Parathyroid adenoma (tissue), 2 donors: Measurements from ENCODE around the gene C4orf33.

Experiments used
- H2AFZ ChIP-seq: fragments of 300-600 bp; sonication (generic); one replicate; pipeline ENCODE4 v1.7.0; 2017; ENCODE audit warnings: antibody characterized with exemption, mild to moderate bottlenecking
- H3K27ac ChIP-seq: fragments of 300-600 bp; sonication (generic); one replicate; pipeline ENCODE4 v1.7.0; 2017
- H3K27me3 ChIP-seq: fragments of 300-600 bp; sonication (generic); one replicate; pipeline ENCODE4 v1.7.0; 2017; ENCODE audit warnings: low read length; ENCODE audit not compliant: control insufficient read depth, insufficient read depth
- H3K36me3 ChIP-seq: fragments of 300-600 bp; sonication (generic); one replicate; pipeline ENCODE4 v1.7.0; 2017; ENCODE audit warnings: low read length; ENCODE audit not compliant: control insufficient read depth, insufficient read depth
- H3K4me1 ChIP-seq: fragments of 300-600 bp; sonication (generic); one replicate; pipeline ENCODE4 v1.7.0; 2017; ENCODE audit warnings: control low read depth
- H3K4me2 ChIP-seq: fragments of 300-600 bp; sonication (generic); one replicate; pipeline ENCODE4 v1.7.0; 2017; ENCODE audit warnings: low read length
- H3K4me3 ChIP-seq: fragments of 300-600 bp; sonication (generic); one replicate; pipeline ENCODE4 v1.7.0; 2017; ENCODE audit warnings: low read depth, low read length
- H3K79me2 ChIP-seq: fragments of 300-600 bp; sonication (generic); one replicate; pipeline ENCODE4 v1.7.0; 2017; ENCODE audit warnings: control low read depth
- H3K9ac ChIP-seq: fragments of 300-600 bp; sonication (generic); one replicate; pipeline ENCODE4 v1.7.0; 2017; ENCODE audit warnings: mild to moderate bottlenecking
- H3K9me3 ChIP-seq: fragments of 300-600 bp; sonication (generic); one replicate; pipeline ENCODE4 v1.7.0; 2017; ENCODE audit warnings: low read length; ENCODE audit not compliant: control insufficient read depth
- TF ChIP-seq, protein P1 (sequence below): fragments of 300-600 bp; sonication (generic); IDR thresholded peaks from one replicate; pipeline ENCODE4 v1.7.0; 2017; ENCODE audit warnings: antibody characterized with exemption, mild to moderate bottlenecking
- donor health status: primary hyperparathyroidism.

C4orf33 gene

DNA sequence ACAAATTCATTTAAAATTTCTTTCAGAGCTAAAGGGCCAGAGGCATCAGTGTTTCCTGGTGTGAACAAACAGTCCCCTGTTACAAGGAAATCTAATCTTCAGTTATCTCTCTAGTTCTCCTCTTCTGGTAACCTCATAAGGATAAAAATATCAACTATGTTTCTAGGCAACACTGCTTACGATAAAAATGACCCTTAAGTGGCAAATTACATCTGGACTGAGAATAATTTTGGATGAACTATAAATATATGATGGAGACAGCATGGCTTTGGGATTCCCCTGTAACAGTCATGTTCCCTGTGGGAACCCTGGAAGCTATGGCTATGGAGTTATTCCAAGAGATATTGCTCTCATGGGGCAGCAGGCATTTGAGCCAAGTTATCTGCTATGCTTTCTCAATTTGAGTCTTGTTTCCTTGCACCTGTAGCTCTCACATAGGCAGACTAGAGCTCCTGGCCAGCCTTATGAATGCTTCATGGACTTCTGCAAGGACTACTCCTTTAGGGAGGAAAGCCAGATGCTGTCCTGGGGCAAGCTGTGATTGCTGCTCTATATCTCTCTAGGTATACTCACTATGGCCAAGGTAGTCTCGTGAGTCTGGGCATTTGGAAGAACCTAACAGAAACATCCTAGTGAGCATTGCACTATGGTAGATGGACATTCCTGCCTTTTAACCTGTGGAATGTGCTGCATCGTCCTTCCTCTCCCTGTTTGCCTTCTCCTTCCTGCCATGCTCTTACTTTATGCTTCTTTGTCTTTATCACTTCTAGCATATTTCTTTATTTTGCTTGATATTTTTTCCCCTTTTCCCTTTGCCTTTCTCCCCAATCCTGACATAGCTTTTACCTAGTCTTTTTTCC, 14.2 kb downstream of the C4orf33 start:
- Histone ChIP-seq H3K9ac (no peak overlapping the region), H3K4me1 (no peaks in the 10 kb centered on the region), H3K79me2 (no peaks in the 10 kb centered on the region), H3K4me2 (no peak overlapping the region), H3K27ac (no peak overlapping the region), H3K4me3 (no peak overlapping the region), H2AFZ (no peak overlapping the region), H3K36me3 (no peaks in the 10 kb centered on the region), H3K9me3 (no peaks in the 10 kb centered on the region), H3K27me3 (no peaks in the 10 kb centered on the region)
- TF ChIP-seq, protein P1, sequence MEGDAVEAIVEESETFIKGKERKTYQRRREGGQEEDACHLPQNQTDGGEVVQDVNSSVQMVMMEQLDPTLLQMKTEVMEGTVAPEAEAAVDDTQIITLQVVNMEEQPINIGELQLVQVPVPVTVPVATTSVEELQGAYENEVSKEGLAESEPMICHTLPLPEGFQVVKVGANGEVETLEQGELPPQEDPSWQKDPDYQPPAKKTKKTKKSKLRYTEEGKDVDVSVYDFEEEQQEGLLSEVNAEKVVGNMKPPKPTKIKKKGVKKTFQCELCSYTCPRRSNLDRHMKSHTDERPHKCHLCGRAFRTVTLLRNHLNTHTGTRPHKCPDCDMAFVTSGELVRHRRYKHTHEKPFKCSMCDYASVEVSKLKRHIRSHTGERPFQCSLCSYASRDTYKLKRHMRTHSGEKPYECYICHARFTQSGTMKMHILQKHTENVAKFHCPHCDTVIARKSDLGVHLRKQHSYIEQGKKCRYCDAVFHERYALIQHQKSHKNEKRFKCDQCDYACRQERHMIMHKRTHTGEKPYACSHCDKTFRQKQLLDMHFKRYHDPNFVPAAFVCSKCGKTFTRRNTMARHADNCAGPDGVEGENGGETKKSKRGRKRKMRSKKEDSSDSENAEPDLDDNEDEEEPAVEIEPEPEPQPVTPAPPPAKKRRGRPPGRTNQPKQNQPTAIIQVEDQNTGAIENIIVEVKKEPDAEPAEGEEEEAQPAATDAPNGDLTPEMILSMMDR = no peak

GRCh38 chr4:129110931-129111330, 15.0 kb downstream of the C4orf33 start:
- H3K4me2 ChIP-seq = no peak overlapping the region
- TF ChIP-seq, protein P1 = no peak
- no peaks in the 10 kb centered on the region for H3K9me3 ChIP-seq
- no peak overlapping the region for H3K9ac ChIP-seq
- H3K4me1 ChIP-seq = no peaks in the 10 kb centered on the region
- no peak overlapping the region for H3K27ac ChIP-seq
- no peaks in the 10 kb centered on the region for H3K27me3 ChIP-seq
- no peaks in the 10 kb centered on the region for H3K79me2 ChIP-seq
- H2AFZ ChIP-seq = no peak overlapping the region
- no peak overlapping the region for H3K4me3 ChIP-seq
- no peaks in the 10 kb centered on the region for H3K36me3 ChIP-seq

- Histone ChIP-seq H3K27me3 (no peaks in the 10 kb centered on the region), H3K9ac (no peak overlapping the region), H3K9me3 (no peaks in the 10 kb centered on the region), H3K4me3 (no peak overlapping the region), H3K4me2 (no peak overlapping the region), H3K27ac (no peak overlapping the region), H2AFZ (no peak overlapping the region), H3K36me3 (no peaks in the 10 kb centered on the region), H3K4me1 (no peaks in the 10 kb centered on the region), H3K79me2 (no peaks in the 10 kb centered on the region)
- TF ChIP-seq, protein P1 = no peak
Observed at GRCh38 chr4:129111919-129112318, 16.0 kb downstream of the C4orf33 start.

DNA sequence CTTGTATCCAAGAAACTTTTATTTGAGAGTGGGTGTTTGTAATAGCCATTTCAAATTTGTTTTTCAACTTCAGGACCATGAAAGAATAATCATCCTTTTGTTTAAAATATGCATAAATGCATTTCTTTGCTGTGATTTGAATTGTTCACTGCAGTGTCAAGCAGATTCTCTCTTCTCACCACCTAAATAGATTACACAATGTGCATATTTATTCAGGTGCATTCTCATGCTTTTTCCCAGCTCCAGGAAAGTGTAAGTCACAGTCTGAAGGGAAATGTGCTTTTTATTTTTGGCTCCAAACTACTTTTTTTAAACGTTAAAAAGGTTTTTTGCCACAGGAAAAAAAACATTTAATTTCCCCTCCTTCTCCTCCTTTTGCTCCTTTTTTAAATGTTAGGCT, 17.5 kb downstream of the C4orf33 start:
- no peak overlapping the region for H3K4me2 ChIP-seq
- TF ChIP-seq, protein P1 = no peak
- no peak overlapping the region for H3K27ac ChIP-seq
- no peaks in the 10 kb centered on the region for H3K27me3 ChIP-seq
- no peak overlapping the region for H2AFZ ChIP-seq
- H3K9me3 ChIP-seq = no peaks in the 10 kb centered on the region
- H3K36me3 ChIP-seq = no peaks in the 10 kb centered on the region
- H3K9ac ChIP-seq = no peak overlapping the region
- H3K4me1 ChIP-seq = no peaks in the 10 kb centered on the region
- H3K4me3 ChIP-seq = no peak overlapping the region
- no peaks in the 10 kb centered on the region for H3K79me2 ChIP-seq

- Histone ChIP-seq H3K4me3 (no peak overlapping the region), H3K27me3 (no peaks in the 10 kb centered on the region), H3K27ac (no peak overlapping the region), H3K36me3 (no peaks in the 10 kb centered on the region), H3K4me2 (no peak overlapping the region), H3K9me3 (no peaks in the 10 kb centered on the region), H3K9ac (no peak overlapping the region), H2AFZ (no peak overlapping the region), H3K4me1 (no peaks in the 10 kb centered on the region), H3K79me2 (no peaks in the 10 kb centered on the region)
- TF ChIP-seq, protein P1 = no peak
Observed at GRCh38 chr4:129113919-129114318, 18.0 kb downstream of the C4orf33 start.
